Measurements from ENCODE around the gene PCDHB7. TPM values are rescaled to one million over a fixed set of nuclear protein-coding genes. Genes with fewer than 3 reads are reported as not detected.
A peak's percentile ranks its signal among the peaks of the same experiment; 100 is the strongest.
"Not testable (repeated sequence)": the region's sequence is repeated elsewhere in the genome, so short reads cannot be mapped to it uniquely, and the experiment has no call there.

The PCDHB7 gene
- total RNA-seq, 1 donor from 2014 or later = 0.21 TPM

DNA sequence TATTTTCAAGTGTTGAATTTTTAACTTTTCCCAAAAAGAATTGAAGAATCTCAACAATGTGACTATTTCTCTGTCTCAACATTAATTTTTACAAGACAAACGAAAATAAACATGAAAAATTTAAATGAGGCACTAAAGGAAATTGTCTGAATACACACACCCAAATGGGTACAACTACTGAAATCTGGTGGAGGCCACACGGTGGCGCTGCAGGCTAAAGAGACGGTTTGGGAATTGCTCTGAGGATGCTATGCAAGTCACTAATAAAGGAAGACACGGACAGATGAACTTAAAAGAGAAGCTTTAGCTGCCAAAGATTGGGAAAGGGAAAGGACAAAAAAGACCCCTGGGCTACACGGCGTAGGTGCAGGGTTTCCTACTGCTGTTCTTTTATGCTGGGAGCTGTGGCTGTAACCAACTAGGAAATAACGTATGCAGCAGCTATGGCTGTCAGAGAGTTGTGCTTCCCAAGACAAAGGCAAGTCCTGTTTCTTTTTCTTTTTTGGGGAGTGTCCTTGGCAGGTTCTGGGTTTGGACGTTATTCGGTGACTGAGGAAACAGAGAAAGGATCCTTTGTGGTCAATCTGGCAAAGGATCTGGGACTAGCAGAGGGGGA, 19.8 kb downstream of the PCDHB7 start, which contains the start of gene PCDHB10:
TSS of gene PCDHB10 (plus strand) at position 244 of the 616 bp plus-strand sequence. CDS start at position 444, 200 bp downstream.
- H3K79me2 ChIP-seq (ENCODE audit: low read depth) = no peaks in the 10 kb centered on the region
- peaks cover 22% of the 10 kb centered on the region for H3K9me3 ChIP-seq (ENCODE audit: low read depth)
- Mint-ChIP-seq H3K27ac (no peak within 1 kb of the TSS), H3K4me1 (no peaks in the 10 kb centered on the region), H3K4me3 (peak within 1 kb of the TSS; percentile 69), H3K9me3 (peaks cover 57% of the 10 kb centered on the region), H3K36me3 (peaks cover 17% of the 10 kb centered on the region), H3K27me3 (ENCODE audit: insufficient read depth, low read depth) (peaks cover 6% of the 10 kb centered on the region)
- no peaks in the 10 kb centered on the region for H3K4me1 ChIP-seq
- peaks cover 9% of the 10 kb centered on the region for H3K36me3 ChIP-seq
- H3K4me3 ChIP-seq = peak within 1 kb of the TSS; percentile 43
- H3K9ac ChIP-seq = no peak within 1 kb of the TSS
- H4K20me1 ChIP-seq (ENCODE audit: low read depth) = no peaks in the 10 kb centered on the region
- H2AFZ ChIP-seq (replicated peaks) = peak within 1 kb of the TSS; percentile 94
- no peaks in the 10 kb centered on the region for H3K27me3 ChIP-seq
- TF ChIP-seq, protein P1, sequence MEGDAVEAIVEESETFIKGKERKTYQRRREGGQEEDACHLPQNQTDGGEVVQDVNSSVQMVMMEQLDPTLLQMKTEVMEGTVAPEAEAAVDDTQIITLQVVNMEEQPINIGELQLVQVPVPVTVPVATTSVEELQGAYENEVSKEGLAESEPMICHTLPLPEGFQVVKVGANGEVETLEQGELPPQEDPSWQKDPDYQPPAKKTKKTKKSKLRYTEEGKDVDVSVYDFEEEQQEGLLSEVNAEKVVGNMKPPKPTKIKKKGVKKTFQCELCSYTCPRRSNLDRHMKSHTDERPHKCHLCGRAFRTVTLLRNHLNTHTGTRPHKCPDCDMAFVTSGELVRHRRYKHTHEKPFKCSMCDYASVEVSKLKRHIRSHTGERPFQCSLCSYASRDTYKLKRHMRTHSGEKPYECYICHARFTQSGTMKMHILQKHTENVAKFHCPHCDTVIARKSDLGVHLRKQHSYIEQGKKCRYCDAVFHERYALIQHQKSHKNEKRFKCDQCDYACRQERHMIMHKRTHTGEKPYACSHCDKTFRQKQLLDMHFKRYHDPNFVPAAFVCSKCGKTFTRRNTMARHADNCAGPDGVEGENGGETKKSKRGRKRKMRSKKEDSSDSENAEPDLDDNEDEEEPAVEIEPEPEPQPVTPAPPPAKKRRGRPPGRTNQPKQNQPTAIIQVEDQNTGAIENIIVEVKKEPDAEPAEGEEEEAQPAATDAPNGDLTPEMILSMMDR (IDR thresholded peaks at IDR 0.05) = peak; percentile 89
- no peak for TF ChIP-seq EZH2 (IDR thresholded peaks at IDR 0.05)
- peaks cover 6% of the 10 kb centered on the region for H3F3A ChIP-seq (ENCODE audit: low read depth)
- H3K27ac ChIP-seq = no peak within 1 kb of the TSS
- peak within 1 kb of the TSS; percentile 76 for H3K4me2 ChIP-seq
- peak; percentile 80 for DNase-seq (ENCODE audit: low spot score)

DNA sequence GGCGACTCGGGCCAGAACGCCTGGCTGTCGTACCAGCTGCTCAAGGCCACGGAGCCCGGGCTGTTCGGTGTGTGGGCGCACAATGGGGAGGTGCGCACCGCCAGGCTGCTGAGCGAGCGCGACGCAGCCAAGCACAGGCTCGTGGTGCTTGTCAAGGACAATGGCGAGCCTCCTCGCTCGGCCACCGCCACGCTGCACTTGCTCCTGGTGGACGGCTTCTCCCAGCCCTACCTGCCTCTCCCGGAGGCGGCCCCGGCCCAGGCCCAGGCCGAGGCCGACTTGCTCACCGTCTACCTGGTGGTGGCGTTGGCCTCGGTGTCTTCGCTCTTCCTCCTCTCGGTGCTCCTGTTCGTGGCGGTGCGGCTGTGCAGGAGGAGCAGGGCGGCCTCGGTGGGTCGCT, 21.9 kb downstream of the PCDHB7 start:
- not testable (repeated sequence) for H3K27ac Mint-ChIP-seq; H3F3A ChIP-seq (ENCODE audit: low read depth); DNase-seq (ENCODE audit: low spot score); H3K27me3 Mint-ChIP-seq (ENCODE audit: insufficient read depth, low read depth); H3K4me1 Mint-ChIP-seq; H3K4me2 ChIP-seq; H3K27ac ChIP-seq; H4K20me1 ChIP-seq (ENCODE audit: low read depth); H3K4me3 ChIP-seq; H2AFZ ChIP-seq (replicated peaks); H3K27me3 ChIP-seq; H3K4me3 Mint-ChIP-seq; H3K9ac ChIP-seq; H3K4me1 ChIP-seq; H3K79me2 ChIP-seq (ENCODE audit: low read depth)
- Histone ChIP-seq H3K36me3 (peaks cover 14% of the 10 kb centered on the region), H3K9me3 (ENCODE audit: low read depth) (peaks cover 22% of the 10 kb centered on the region)
- Mint-ChIP-seq H3K9me3 (peaks cover 58% of the 10 kb centered on the region), H3K36me3 (peaks cover 13% of the 10 kb centered on the region)

GRCh38 chr5:141196363-141196762, 23.9 kb downstream of the PCDHB7 start:
- peaks cover 22% of the 10 kb centered on the region for H3K9me3 ChIP-seq (ENCODE audit: low read depth)
- no peaks in the 10 kb centered on the region for H3K79me2 ChIP-seq (ENCODE audit: low read depth)
- DNase-seq (ENCODE audit: low spot score) = no peak
- no peak overlapping the region for H3K9ac ChIP-seq
- H3K36me3 ChIP-seq = peaks cover 11% of the 10 kb centered on the region
- H3K9me3 Mint-ChIP-seq = peaks cover 62% of the 10 kb centered on the region
- TF ChIP-seq EZH2phosphoT487 (IDR thresholded peaks at IDR 0.05) (no peak), EZH2 (IDR thresholded peaks at IDR 0.05) (no peak)
- TF ChIP-seq, protein P1 (IDR thresholded peaks at IDR 0.05) = no peak
- no peaks in the 10 kb centered on the region for H3K4me1 ChIP-seq
- no peaks in the 10 kb centered on the region for H3K4me1 Mint-ChIP-seq
- H3K27ac Mint-ChIP-seq = no peak overlapping the region
- H4K20me1 ChIP-seq (ENCODE audit: low read depth) = no peaks in the 10 kb centered on the region
- no peak overlapping the region for H2AFZ ChIP-seq (replicated peaks)
- peaks cover 8% of the 10 kb centered on the region for H3K27me3 Mint-ChIP-seq (ENCODE audit: insufficient read depth, low read depth)
- peaks cover 17% of the 10 kb centered on the region for H3K27me3 ChIP-seq
- no peak overlapping the region for H3K4me3 Mint-ChIP-seq
- H3K27ac ChIP-seq = no peak overlapping the region
- no peak overlapping the region for H3K4me3 ChIP-seq
- peaks cover 6% of the 10 kb centered on the region for H3F3A ChIP-seq (ENCODE audit: low read depth)
- H3K36me3 Mint-ChIP-seq = peaks cover 18% of the 10 kb centered on the region
- no peak overlapping the region for H3K4me2 ChIP-seq
